ENCODE measurements around the gene BTNL9.
"Not testable (repeated sequence)": the region's sequence is repeated elsewhere in the genome, so short reads cannot be mapped to it uniquely, and the experiment has no call there.

BTNL9 gene

GRCh38 chr5:181061645-181062044, 21.6 kb downstream of the BTNL9 start:
- DNase-seq (ENCODE audit: low read depth), result no peak

GRCh38 chr5:181062631-181063030, 22.6 kb downstream of the BTNL9 start:
- no peak for DNase-seq (ENCODE audit: low read depth)

GRCh38 chr5:181063514-181063913, 23.4 kb downstream of the BTNL9 start:
- DNase-seq (ENCODE audit: low read depth), result no peak

GRCh38 chr5:181064987-181065386, 24.9 kb downstream of the BTNL9 start:
- no peak for DNase-seq (ENCODE audit: low read depth)

GRCh38 chr5:181069767-181070491, 29.9 kb downstream of the BTNL9 start:
- DNase-seq (ENCODE audit: low read depth), result no peak

GRCh38 chr5:181070523-181070922, 30.5 kb downstream of the BTNL9 start:
- no peak for DNase-seq (ENCODE audit: low read depth)

GRCh38 chr5:181071257-181071656, 31.2 kb downstream of the BTNL9 start:
- no peak for DNase-seq (ENCODE audit: low read depth)

GRCh38 chr5:181076920-181077319, 36.9 kb downstream of the BTNL9 start:
- DNase-seq (ENCODE audit: low read depth), result no peak

- no peak for DNase-seq (ENCODE audit: low read depth)
These were observed 41.9 kb downstream of the BTNL9 start for GRCh38 chr5:181081989-181082388.

- DNase-seq (ENCODE audit: low read depth), result no peak
These were observed 44.6 kb downstream of the BTNL9 start for GRCh38 chr5:181084621-181085195.

GRCh38 chr5:181086026-181086883, 46.2 kb downstream of the BTNL9 start:
- DNase-seq (ENCODE audit: low read depth), result no peak

- DNase-seq (ENCODE audit: low read depth), result no peak
These were observed 46.8 kb downstream of the BTNL9 start for GRCh38 chr5:181086884-181087205.

GRCh38 chr5:181087309-181087708, 47.2 kb downstream of the BTNL9 start:
- DNase-seq (ENCODE audit: low read depth), result no peak

GRCh38 chr5:181088289-181088688, 48.2 kb downstream of the BTNL9 start:
- DNase-seq (ENCODE audit: low read depth), result no peak

- no peak for DNase-seq (ENCODE audit: low read depth)
These were observed 52.4 kb downstream of the BTNL9 start for GRCh38 chr5:181092428-181092827.

- not testable (repeated sequence) for DNase-seq (ENCODE audit: low read depth)
These were observed 55.1 kb downstream of the BTNL9 start for GRCh38 chr5:181095162-181095561.

GRCh38 chr5:181096721-181097382, 56.8 kb downstream of the BTNL9 start:
- not testable (repeated sequence) for DNase-seq (ENCODE audit: low read depth)

- not testable (repeated sequence) for DNase-seq (ENCODE audit: low read depth)
These were observed 57.3 kb downstream of the BTNL9 start for GRCh38 chr5:181097383-181097753.

- not testable (repeated sequence) for DNase-seq (ENCODE audit: low read depth)
These were observed 57.9 kb downstream of the BTNL9 start for GRCh38 chr5:181097759-181098491.

- no peak for DNase-seq (ENCODE audit: low read depth)
These were observed 58.9 kb downstream of the BTNL9 start for GRCh38 chr5:181098762-181099601.

- no peak for DNase-seq (ENCODE audit: low read depth)
These were observed 59.6 kb downstream of the BTNL9 start for GRCh38 chr5:181099602-181100086.
